ENCODE data around the gene APOC4.
"Not testable (repeated sequence)": the region's sequence is repeated elsewhere in the genome, so short reads cannot be mapped to it uniquely, and the experiment has no call there.

DNA sequence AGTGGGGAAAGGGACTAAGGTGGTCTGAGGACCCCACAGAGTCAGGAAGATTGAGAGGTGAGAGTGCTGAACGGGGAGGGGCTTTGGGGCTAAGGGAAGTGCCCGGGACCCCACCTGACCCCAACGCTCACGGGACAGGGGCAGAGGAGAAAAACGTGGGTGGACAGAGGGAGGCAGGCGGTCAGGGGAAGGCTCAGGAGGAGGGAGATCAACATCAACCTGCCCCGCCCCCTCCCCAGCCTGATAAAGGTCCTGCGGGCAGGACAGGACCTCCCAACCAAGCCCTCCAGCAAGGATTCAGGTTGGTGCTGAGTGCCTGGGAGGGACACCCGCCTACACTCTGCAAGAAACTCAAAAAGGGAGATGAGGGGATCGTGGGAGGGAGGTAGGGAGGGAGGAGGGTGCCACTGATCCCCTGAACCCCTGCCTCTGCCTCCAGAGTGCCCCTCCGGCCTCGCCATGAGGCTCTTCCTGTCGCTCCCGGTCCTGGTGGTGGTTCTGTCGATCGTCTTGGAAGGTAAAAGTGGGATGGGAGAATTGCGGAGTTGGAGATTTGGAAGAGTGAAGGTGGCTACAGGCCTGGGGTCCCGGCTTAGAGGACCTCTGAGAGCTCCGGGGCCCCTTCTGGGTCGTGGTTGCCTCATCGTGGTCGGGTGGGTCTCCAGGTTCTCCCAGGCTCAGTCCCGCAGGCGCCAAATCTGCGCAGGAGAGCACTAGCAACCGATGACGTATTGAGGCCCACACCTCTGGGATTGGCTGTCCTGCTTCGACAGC lies 27.4 kb upstream of the APOC4 start, which contains the start of gene APOC1:
- TF ChIP-seq, protein P1, sequence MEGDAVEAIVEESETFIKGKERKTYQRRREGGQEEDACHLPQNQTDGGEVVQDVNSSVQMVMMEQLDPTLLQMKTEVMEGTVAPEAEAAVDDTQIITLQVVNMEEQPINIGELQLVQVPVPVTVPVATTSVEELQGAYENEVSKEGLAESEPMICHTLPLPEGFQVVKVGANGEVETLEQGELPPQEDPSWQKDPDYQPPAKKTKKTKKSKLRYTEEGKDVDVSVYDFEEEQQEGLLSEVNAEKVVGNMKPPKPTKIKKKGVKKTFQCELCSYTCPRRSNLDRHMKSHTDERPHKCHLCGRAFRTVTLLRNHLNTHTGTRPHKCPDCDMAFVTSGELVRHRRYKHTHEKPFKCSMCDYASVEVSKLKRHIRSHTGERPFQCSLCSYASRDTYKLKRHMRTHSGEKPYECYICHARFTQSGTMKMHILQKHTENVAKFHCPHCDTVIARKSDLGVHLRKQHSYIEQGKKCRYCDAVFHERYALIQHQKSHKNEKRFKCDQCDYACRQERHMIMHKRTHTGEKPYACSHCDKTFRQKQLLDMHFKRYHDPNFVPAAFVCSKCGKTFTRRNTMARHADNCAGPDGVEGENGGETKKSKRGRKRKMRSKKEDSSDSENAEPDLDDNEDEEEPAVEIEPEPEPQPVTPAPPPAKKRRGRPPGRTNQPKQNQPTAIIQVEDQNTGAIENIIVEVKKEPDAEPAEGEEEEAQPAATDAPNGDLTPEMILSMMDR (IDR thresholded peaks at IDR 0.05): not testable (repeated sequence)
- not testable (repeated sequence) for TF ChIP-seq EZH2 (IDR thresholded peaks at IDR 0.05; ENCODE audit: borderline replicate concordance, insufficient read depth, low read depth, low read length, poor library complexity, severe bottlenecking)

Data from B cell (primary cell).